Measurements from ENCODE around the gene LINGO3.

DNA sequence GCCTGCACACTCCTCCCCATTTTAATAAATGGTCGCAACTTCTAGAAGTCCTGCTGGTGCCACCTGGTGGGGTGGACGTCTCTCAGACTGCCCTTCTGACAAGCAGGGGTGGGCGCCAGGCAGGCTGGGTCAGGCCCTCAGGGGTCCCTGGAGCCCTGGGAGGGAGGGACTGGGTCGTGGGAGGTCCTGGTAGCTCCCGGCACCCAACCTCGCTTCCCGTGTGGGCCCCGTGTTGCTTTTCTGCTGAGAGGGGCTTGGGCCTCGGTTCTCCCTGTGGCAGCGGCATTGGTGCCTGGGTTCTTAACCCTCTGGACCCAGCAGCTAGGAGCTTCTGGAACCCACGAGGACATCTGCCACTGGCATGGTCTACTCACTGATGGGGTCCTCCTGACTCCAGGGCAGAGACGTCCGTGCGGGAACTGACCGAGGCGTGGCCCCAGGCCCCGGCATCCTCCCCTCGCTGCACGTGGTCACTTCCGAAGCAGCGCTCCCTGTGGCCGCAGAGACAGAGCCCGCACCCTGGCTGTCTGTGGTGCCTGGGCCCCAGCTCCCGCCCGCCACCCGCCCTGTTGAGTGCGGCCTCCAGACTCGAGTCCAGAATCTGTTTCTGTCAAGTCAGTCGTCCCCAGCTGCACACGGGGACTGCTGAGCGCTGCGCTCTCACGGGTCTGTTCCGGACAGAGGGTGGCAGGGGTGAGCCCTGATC, 46.1 kb upstream of the LINGO3 start:
- TF ChIP-seq ZNF274 (IDR thresholded peaks at IDR 0.05; ENCODE audit: low read length): no peak
- no peak for TF ChIP-seq ZNF274 (tag by site-specific recombination; IDR thresholded peaks at IDR 0.05; ENCODE audit: borderline replicate concordance)
- TF ChIP-seq, protein P1, sequence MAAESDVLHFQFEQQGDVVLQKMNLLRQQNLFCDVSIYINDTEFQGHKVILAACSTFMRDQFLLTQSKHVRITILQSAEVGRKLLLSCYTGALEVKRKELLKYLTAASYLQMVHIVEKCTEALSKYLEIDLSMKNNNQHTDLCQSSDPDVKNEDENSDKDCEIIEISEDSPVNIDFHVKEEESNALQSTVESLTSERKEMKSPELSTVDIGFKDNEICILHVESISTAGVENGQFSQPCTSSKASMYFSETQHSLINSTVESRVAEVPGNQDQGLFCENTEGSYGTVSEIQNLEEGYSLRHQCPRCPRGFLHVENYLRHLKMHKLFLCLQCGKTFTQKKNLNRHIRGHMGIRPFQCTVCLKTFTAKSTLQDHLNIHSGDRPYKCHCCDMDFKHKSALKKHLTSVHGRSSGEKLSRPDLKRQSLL (tag by site-specific recombination; IDR thresholded peaks at IDR 0.05): no peak
- TF ChIP-seq, protein P2, sequence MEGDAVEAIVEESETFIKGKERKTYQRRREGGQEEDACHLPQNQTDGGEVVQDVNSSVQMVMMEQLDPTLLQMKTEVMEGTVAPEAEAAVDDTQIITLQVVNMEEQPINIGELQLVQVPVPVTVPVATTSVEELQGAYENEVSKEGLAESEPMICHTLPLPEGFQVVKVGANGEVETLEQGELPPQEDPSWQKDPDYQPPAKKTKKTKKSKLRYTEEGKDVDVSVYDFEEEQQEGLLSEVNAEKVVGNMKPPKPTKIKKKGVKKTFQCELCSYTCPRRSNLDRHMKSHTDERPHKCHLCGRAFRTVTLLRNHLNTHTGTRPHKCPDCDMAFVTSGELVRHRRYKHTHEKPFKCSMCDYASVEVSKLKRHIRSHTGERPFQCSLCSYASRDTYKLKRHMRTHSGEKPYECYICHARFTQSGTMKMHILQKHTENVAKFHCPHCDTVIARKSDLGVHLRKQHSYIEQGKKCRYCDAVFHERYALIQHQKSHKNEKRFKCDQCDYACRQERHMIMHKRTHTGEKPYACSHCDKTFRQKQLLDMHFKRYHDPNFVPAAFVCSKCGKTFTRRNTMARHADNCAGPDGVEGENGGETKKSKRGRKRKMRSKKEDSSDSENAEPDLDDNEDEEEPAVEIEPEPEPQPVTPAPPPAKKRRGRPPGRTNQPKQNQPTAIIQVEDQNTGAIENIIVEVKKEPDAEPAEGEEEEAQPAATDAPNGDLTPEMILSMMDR (tag by site-specific recombination; IDR thresholded peaks at IDR 0.05): no peak
- TF ChIP-seq ZNF155 (tag by site-specific recombination; IDR thresholded peaks at IDR 0.05): no peak
